GM21381 (cell line): ENCODE measurements around the gene MUC4.
"Not testable (repeated sequence)": the region's sequence is repeated elsewhere in the genome, so short reads cannot be mapped to it uniquely, and the experiment has no call there.

ENCODE experiments used
- ATAC-seq: cut with Tn5 transposase; IDR thresholded peaks from one replicate; pipeline ENCODE4 v1.9.1; 2021; ENCODE audit warnings: mild to moderate bottlenecking, moderate library complexity; ENCODE audit not compliant: unreplicated experiment

Gene MUC4

DNA sequence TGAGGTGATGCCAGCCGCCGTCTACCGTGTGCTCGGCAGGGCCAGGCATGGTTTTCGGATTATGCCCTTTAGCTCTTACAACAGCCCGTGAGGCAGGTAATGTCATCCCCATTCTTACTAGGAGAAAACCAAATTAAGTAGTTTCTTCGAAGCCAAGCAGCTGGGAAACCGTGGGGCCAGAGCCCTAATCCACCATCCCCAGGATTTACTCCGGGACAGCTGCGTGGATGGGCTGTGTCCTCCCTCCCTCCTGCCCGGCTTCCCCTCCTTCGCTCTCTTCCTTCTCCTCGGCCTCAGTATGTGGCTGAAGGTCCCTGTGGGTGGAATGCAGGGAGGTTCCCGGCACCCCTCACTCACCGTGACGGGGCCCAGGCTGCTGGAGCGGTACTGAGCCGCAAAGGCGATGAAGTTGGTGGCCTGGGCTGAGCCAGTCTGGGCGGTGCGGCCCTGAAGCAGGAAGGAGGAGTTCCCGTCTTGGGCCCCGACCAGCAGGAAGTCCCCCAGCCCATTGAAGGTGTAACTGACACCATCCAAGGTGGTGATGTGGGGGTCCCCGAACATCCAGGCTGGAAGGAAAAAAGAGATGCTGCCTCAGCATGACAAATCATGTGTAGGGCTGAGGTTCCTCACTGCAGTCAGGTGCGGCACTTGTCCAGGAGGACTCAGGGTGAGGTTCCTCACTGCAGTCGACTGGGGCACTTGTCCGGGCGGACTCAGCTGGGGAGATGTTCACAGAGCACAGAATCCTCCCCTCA lies 48.5 kb downstream of the MUC4 start:
- ATAC-seq, result no peak

DNA sequence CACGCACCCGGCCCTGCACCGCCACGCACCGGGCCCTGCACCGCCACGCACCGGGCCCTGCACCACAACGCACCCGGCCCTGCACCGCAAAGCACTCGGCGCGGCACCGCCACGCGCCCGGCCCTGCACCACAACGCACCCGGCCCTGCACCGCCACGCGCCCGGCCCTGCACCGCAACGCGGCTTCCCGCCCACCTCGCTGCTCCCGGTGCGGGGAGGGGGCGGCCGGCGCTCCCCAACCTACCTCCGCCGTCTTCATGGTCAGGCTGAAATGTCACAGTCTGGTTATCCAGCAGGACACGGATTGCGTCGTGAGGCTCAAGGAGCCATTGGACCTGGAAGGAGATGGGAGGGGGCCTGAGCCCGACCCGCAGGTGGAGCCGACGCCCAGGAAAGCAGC lies 49.1 kb downstream of the MUC4 start:
- ATAC-seq, result no peak

DNA sequence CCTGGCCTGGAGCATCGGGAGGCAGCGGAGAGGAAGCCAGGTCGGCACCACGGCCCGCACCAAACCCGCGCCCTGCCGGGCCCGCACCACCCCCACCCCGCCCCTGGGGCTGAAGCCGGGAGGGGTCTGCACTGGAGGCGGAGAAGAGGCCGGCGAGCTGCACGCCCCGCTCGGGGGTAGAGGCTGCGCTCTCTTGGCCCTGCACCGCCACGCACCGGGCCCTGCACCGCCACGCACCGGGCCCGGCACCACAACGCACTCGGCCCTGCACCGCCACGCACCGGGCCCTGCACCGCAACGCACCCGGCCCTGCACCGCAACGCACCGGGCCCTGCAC lies 49.5 kb downstream of the MUC4 start:
- ATAC-seq, result no peak

DNA sequence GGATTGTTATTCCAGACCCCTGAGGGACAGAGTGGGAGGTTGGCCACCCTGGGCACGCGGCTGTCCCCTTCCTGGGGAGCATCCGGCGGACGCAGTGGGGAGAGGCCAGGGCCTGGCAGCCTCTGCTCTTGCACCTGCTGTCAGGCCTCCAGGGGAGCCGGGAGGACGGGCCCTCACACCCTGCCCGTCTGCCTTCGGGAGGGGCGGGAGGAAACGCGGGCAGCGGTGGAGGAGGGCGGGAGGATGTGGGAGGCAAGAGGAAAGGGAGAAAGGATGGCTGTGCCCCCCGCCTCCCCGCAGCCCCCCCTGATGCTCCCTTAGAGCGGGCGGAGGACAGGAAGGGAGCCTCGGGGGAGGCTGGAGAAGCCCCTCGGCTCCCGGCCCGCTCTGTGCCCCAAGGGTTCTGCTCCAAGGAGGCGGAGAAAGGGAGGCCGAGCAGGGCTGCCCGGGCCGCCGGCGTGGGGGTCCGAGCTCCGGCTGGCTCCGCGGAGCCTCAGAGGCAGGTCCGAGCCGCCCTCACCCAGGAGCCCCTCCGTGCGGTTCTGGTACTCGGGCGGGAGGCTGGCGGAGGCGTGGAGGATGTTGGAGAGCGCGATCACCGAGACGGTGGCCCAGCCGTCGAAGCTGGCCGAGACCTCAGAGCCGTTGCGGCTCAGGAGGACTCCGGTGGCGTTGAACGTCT lies 50.0 kb downstream of the MUC4 start:
- no peak for ATAC-seq

DNA sequence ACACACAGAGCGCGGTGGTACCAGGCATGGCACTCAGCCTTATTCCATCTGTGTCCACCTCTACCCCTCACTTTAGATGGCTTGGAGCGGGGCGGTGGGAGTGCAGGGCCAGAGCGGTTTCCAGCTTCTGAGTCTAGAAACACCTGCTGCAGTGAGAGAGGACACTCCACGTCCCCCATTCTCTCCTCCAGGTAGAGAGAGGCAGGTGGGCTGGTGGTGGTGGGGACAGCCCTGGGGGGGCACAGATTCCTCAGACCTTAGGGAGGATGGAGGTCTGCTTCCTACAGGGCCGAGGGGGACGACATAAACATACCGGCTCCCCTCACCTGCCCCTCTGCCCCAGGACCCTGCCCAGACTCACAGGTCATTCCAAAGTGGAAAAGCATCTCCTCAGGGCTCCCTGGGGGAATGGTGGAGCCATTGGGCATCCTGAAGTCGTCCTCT lies 50.6 kb downstream of the MUC4 start:
- no peak for ATAC-seq

DNA sequence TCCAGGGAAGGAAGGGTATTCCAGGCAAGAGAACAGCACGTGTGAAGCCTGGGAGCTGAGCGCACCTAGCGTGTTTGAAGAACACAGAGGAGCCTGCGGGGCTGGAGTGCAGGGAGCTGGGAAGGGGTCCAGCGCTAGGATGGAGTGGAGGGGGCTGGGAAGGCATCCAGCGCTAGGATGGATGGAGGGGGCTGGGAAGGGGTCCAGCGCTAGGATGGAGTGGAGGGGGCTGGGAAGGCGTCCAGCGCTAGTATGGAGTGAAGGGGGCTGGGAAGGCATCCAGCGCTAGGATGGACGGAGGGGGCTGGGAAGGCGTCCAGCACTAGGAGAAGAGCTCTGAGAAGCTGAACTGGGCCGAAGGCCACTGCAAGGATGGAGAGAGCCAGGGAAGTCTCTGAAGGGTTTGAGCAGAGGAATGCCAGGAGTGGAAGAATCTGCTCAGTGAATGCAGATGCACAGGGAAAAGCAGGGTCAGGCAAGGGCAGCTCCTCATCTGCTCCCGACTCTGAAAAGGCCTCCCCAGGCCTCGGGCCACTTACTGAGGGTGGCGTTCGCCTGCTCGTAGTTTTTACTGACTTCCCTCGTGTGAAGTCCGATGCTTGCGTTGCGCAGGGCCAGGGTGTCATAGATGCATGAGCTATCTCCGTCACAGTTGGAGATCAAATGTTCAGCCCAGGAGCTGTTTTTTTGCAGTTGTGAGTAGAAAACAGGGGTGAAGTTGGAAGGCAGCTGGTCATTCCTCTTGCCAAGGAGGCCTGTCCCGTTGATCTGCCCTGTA lies 51.2 kb downstream of the MUC4 start:
- no peak for ATAC-seq

DNA sequence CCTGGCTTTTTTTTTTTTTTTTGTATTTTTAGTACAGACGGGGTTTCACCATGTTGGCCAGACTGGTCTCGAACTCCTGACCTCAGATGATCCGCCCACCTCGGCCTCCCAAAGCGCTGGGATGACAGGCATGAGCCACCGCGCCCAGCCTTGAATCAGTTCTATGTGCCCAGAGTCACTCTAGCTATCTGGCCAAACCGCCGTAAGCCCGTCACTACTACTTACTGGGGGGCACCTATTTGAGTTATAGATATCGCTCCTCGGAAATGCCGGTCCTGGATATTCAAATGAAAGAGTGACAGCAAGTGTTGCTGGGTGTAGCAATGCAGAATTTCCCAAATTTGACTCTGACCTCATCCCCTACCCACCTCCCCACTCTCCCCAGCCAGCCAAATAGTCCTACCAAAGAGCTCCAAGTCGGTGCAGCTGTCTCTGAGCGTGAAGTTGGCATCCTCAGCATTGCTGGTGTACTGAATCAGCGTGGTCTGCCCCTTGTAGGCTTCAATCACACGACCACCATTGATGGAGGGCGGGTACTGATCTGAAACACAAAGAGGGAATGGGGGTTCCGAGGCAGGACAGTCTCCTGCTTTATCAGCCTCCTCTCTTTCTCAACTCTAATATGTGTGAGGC lies 52.9 kb downstream of the MUC4 start:
- no peak for ATAC-seq

DNA sequence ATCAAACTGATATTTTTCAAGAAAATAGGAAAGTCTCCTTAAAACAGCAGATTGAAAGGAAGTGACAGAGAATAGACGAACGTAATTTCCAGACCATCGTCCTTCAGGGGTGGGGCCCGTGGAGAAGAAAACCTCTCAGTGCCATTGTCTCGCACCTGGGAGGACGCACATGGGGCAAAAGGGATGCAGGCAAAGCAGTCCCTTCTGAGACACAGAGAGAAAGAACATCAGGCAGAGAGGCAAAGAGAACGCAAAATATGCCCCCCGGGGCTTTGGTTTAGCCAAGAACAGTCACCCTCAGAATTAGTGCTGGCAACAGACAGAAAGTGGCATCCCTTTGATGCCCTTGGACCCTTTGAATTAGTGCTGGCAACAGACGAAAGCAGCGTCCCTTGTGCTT lies 53.9 kb downstream of the MUC4 start:
- ATAC-seq, result no peak

DNA sequence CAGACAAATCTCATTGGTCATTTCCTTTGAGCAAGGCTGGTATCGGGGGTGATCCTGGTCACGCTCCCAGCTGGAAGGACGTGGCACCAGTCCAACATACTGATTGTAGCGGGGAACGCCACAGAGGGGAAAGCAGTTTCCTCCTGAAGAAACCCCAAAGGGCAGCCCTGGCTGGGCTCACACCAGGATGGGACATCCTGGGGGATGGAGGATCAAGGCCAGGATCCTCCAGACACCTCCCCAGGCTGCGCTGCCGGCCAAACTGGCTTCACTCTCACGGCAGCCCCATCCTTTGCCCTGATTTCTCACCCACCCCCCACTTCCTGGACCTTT lies 54.3 kb downstream of the MUC4 start:
- no peak for ATAC-seq

DNA sequence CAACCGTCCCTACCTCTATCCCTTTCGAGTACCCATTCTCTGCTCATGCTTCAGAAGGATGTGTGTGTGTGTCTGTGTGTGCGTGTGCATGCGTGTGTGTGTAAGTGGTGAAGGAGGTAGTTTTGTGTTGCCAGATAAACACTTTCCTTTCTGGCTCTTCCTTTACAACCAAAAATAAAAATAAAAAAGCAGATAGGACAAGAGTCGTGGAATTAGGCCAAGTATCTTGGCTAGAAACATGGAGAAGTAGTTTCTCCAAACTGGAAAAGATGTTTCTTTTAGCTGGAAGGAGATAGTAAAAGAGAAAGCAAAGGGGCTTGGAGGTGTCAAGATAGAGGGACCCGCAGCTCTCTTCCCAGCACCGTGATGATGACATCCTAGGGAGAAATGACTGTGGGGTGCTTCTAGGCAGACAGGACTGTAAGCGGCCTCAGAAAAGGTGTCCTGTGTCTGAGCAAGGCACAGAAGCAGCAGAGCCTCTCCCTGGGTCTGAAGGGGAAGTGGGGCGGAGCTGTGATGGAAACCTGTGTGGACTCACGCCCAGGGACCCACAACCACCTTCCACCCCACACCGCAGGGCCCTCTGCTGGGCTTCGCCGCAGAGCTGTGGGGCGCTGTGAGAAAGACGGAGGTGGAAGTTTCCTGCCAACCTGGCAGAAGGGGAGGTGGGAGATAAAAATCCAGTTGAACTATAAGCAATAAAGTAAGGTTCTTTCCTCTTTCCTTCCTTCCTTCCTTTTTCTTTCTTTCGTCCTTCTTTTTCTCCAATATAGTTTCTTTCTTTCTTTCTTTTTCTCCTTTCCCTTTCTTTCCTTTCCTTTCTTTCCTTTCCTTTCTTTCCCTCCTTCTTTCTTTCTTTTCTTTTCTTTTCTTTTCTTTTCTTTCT lies 55.7 kb downstream of the MUC4 start:
- no peak for ATAC-seq

DNA sequence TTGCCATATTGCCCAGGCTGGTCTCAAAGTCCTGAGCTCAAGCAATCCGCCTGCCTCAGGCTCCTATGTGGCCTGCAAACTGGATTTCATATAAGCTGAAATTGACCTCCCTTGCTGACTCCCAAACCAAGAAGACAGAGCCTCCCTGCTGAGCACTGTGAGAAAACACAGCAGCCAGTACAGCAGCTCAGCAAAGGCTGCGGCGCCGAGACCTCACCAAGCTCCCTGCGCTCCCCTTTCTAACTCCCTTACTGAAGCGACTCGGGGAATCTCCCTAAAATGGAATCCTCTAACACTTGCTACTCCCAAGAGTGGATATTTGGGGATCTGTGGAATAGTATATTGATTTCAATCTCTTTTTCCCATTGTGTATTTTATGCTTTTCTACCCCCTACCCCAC lies 56.3 kb downstream of the MUC4 start:
- no peak for ATAC-seq

DNA sequence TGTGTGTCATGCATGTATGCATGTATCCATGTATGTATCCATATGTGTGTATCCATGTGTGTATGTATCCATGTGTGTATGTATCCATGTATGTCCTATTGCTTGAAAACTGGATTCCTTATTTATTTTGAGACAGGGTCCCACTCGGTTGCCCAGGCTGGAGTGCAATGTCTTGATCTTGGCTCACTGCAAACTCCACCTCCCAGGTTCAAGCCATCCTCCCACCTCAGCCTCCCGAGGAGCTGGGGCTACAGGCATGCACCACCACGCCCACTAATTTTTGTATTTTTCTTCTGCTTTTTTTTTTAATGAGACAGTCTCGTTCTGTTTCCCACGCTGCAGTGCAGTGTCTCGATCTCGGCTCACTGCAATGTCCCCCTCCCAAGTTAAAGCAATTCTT lies 56.8 kb downstream of the MUC4 start:
- no peak for ATAC-seq

DNA sequence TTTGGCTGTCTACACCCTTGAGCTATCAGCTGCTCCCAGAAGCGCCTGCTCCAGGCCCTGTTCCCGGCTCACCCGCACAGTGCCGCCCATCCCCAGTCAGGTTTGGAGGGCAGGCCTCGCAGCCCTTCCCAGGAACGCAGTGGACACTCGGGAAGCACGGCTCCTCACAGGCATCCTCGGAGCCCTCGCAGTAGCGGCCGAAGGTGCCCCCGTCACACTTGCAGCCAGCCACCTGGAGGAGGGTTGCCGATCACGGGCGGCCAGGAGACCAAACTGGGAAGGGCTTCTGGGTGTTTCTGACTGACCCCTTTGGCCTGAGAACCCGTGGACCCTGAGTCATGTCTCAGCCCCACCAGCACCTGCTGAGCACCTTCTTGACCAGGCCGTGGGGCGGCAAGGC lies 57.6 kb downstream of the MUC4 start:
- no peak for ATAC-seq

DNA sequence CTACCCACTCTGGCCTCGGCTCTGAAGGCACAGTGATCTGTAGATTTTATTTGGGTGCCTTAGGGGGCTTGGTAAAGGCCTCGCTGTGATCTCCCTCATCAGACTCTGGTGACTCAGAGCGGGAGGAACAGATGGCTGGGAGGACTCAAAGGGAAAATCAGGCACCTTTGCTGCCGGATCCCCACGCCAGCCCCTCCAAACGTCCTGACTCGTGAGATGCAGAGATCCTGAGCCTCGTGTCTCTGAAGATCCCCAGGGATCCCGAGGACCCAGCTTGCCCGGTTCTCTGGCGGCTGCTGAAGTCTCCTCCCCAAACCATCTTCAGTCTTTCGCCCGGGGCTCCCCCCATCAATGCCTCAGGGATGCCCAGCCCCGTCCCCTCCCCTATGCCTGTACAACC lies 58.1 kb downstream of the MUC4 start:
- no peak for ATAC-seq

DNA sequence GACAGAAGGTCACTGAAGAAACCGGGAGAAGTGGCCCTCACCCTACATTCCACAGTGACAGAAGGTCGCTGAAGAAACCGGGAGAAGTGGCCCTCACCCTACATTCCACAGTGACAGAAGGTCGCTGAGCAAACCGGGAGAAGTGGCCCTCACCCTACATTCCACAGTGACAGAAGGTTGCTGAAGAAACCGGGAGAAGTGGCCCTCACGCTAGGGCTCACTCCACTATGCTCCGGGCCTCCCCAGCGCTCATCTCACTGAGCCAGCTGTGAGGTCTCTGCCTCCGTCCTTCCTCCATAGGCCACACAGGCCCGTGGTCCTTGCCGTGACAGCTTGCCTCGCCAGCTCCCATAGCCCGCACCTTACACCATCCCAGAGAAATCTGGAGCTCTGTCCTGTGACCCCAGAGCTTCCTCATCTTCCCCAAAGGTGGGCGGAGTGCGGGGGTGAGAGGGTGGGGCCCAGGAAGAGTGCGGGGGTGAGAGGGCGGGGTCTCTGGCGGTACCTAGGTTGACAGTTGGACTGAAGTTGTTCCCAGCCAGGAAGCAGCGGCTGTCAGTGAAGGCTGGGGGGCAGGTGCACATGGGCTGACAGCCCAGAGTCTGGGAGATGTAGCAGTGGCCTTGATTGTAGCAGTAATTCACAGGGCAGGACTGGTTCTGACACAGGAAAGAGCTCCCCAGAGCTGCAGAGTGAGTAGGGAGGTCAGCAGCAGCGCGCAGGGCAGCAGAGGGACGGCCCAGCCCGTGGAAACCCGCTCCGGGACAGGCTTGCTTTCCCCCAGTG lies 59.0 kb downstream of the MUC4 start:
- no peak for ATAC-seq

DNA sequence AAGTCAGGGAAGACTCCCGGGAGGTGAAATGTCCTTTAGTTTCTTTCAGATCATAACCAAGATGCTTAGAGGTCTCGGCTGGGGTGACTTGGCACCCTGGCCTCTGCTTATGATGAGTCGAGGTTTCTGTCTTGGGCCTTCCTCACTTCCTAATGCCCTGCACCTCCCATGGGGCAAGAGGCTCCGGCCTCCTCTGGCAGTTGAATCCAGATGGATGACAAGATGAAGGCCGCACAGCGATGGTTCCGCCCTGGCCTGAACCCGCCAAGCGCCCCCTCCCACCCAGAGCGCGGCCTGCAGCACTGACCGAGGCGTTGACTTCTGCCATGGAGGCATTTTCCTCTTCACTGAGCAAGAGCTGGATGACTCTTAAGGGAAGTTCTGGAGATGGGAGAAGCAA lies 59.7 kb downstream of the MUC4 start:
- no peak for ATAC-seq

DNA sequence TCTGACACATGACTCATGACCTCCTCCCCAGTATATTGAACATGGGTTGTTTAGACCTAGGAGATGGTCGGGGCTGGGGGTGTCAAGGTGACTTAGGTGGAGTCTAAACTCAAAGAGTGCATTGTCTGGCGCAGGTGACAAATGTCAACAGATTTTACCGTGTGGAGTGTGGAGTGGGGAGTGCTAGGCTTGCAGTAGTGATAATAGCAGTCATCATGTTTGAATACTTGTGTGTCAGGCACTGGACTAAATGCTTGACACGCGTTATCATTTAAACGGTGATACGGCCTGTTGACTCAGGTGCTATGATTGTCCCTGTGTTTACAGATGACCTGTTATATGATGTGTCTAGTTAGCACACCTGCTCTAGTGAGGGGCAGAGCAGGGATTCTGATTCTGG lies 60.2 kb downstream of the MUC4 start:
- ATAC-seq, result no peak

DNA sequence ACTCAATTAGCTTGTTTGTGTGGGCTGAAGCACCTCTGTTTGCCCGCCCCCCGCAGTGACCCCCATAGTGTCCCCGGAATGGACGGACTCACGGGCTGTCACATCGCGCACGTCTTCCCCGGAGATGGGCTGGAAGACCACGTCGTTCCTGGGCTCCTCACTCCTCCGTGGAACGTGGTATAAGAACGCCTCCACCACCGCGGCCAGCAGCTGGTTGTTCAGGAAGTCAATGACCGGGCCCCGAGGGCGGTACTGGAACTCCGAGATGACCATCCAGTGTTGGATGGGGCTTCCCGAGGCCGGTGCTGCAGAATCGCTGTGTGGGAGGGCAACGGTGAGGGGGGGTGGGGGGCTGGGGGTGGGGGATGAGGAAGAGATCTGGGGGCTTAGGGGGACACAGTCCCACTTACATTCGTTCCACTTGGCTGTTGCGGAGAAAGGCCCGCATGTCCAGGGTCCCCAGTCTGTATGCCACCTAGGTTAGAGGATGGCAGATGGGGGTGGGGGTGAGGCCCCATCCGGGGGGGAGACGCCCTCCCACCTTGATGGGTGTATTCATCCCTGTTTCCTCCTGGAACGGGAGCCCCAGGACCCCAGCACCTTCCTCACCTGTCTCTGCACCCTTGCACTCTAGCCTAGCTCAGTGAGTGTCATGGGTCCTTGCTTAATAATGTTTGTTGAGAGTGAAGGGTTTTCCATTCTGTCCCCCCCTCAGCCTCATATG lies 60.8 kb downstream of the MUC4 start:
- ATAC-seq, result no peak

DNA sequence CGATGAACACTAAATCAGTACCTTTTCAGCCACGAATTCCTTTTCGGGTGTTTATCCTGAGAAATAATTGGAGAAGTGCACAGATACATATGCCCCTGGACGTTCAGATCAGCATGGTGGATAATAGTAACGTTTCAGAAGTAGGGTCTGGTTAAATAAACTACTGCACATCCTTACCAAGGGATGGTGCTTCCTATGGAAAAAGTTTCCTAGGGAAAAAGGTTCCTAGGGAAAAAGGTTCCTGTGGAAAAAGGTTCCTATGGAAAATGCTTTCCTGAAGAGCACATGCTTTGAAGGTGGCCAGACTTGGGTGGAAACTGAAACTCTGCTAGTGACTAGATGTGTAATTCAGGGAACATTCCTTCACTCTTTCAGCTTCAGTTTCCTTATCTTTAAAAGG lies 62.6 kb downstream of the MUC4 start:
- ATAC-seq, result not testable (repeated sequence)
